RWPE2 (cell line): Measurements from ENCODE around the gene SPRN.

ENCODE experiments used
- ATAC-seq: fragments of 200-7000 bp; cut with Tn5 transposase; 3 replicates; pipeline ENCODE4 v1.9.1; 2021; ENCODE audit warnings: low read depth
- DNase-seq: peaks from one replicate; pipeline ENCODE4 v3.0.0-alpha.2; 2020; ENCODE audit warnings: low spot score
- H3K27ac ChIP-seq: fragments of 450-650 bp; 2 replicates; pipeline ENCODE4 v1.5.1; 2017; ENCODE audit warnings: mild to moderate bottlenecking; ENCODE audit not compliant: poor library complexity, severe bottlenecking
- H3K27me3 ChIP-seq: fragments of 250-450 bp; sonication (Bioruptor Pico); 2 replicates; pipeline ENCODE4 v1.5.1; 2021; ENCODE audit warnings: mild to moderate bottlenecking, moderate library complexity; ENCODE audit not compliant: insufficient read depth, poor library complexity, severe bottlenecking
- H3K36me3 ChIP-seq: fragments of 250-450 bp; sonication (Bioruptor Pico); 2 replicates; pipeline ENCODE4 v1.5.1; 2020; ENCODE audit warnings: low read depth, mild to moderate bottlenecking, moderate library complexity
- H3K4me1 ChIP-seq: fragments of 250-450 bp; sonication (Bioruptor Pico); 2 replicates; pipeline ENCODE4 v1.5.1; 2021; ENCODE audit warnings: mild to moderate bottlenecking, moderate library complexity; ENCODE audit not compliant: insufficient read depth, poor library complexity, severe bottlenecking
- H3K4me3 ChIP-seq: fragments of 250-450 bp; sonication (Bioruptor Pico); 2 replicates; pipeline ENCODE4 v1.5.1; 2021; ENCODE audit warnings: mild to moderate bottlenecking, moderate library complexity; ENCODE audit not compliant: severe bottlenecking
- H3K9me3 ChIP-seq: fragments of 250-450 bp; sonication (Bioruptor Pico); 2 replicates; pipeline ENCODE4 v1.5.1; 2021; ENCODE audit warnings: mild to moderate bottlenecking, moderate library complexity; ENCODE audit not compliant: severe bottlenecking
- TF ChIP-seq, protein P1 (sequence below): fragments of 450-650 bp; IDR thresholded peaks from one replicate; pipeline ENCODE4 v1.5.1; 2017; ENCODE audit warnings: mild to moderate bottlenecking, moderate library complexity; ENCODE audit not compliant: poor library complexity, severe bottlenecking

Gene SPRN

DNA sequence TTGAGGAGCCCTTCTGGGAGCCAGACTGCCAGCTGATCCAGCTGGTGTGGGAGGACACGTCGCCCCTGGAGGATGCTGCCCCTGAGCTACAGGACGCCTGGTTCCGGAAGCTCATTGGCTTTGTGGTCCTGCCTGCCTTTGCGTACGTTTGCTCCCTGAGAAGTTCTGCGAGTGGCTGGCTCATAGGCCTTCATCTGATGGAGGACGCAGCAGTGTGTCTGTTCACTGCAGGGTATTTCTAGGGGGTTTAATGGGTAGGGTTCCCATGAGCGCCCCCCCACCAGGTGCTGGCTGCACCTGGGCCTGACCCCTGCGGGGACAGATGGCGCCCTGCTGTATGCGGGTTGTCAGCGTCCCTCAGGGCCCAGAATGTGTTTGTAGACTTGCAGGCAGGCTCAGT lies 40.4 kb downstream of the SPRN start:
- H3K9me3 ChIP-seq = no peaks in the 10 kb centered on the region
- H3K4me3 ChIP-seq = no peak overlapping the region

DNA sequence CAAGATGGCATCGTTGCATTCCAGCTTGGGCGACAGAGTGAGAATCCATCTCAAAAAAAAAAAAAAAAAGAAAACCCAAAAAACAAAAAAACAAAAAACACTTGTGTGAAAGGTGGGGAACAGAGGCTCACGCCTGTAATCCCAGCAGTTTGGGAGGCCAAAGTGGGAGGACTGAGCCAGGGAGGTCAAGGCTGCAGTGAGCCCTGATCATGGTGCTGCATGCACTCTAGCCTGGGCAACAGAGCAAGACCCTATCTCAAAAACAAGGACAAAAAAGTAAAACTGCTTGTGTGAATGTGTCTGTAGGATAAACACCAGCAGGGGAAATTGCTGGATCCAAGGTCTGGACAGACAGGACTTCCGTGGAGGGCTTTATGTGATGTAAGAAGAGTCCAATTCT lies 40.9 kb downstream of the SPRN start:
- no peak for ATAC-seq
- H3K4me1 ChIP-seq = no peaks in the 10 kb centered on the region

More for the DNA sequence above, 40.4 kb downstream of the SPRN start:
- DNase-seq (no peak), ATAC-seq (no peak)
- Histone ChIP-seq H3K27me3 (no peaks in the 10 kb centered on the region), H3K36me3 (no peaks in the 10 kb centered on the region), H3K27ac (no peak overlapping the region), H3K4me1 (no peaks in the 10 kb centered on the region)
- TF ChIP-seq, protein P1, sequence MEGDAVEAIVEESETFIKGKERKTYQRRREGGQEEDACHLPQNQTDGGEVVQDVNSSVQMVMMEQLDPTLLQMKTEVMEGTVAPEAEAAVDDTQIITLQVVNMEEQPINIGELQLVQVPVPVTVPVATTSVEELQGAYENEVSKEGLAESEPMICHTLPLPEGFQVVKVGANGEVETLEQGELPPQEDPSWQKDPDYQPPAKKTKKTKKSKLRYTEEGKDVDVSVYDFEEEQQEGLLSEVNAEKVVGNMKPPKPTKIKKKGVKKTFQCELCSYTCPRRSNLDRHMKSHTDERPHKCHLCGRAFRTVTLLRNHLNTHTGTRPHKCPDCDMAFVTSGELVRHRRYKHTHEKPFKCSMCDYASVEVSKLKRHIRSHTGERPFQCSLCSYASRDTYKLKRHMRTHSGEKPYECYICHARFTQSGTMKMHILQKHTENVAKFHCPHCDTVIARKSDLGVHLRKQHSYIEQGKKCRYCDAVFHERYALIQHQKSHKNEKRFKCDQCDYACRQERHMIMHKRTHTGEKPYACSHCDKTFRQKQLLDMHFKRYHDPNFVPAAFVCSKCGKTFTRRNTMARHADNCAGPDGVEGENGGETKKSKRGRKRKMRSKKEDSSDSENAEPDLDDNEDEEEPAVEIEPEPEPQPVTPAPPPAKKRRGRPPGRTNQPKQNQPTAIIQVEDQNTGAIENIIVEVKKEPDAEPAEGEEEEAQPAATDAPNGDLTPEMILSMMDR = no peak

DNA sequence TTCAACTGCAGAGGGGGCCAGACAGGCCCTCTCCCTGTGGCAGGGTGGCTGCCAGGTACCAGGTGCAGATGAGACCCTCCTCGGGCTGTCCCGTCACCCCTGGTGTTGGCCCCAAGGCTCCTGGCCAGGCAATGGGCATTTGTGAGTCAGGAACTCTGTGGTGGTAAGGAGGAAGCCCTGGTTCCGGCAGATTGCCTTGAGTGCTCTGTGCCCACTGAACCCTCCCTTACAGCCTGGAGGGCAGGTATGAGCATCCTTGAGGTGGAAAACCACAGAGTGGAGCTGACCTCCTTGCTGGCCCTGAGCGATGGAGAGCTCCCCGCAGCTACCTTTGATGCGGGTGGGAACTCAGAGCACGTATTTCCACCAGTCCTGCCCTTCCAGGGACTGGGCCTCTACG lies 43.4 kb downstream of the SPRN start:
- no peaks in the 10 kb centered on the region for H3K4me1 ChIP-seq
- no peak overlapping the region for H3K4me3 ChIP-seq
- H3K27ac ChIP-seq = no peak overlapping the region
- no peaks in the 10 kb centered on the region for H3K9me3 ChIP-seq
- ATAC-seq (no peak), DNase-seq (no peak)
- TF ChIP-seq, protein P1 = no peak
- no peaks in the 10 kb centered on the region for H3K36me3 ChIP-seq
- H3K27me3 ChIP-seq = no peaks in the 10 kb centered on the region

More for the DNA sequence above, 40.9 kb downstream of the SPRN start:
- TF ChIP-seq, protein P1 = no peak
- H3K27me3 ChIP-seq = no peaks in the 10 kb centered on the region
- no peaks in the 10 kb centered on the region for H3K9me3 ChIP-seq
- no peak overlapping the region for H3K27ac ChIP-seq
- DNase-seq = no peak
- no peak overlapping the region for H3K4me3 ChIP-seq
- no peaks in the 10 kb centered on the region for H3K36me3 ChIP-seq

DNA sequence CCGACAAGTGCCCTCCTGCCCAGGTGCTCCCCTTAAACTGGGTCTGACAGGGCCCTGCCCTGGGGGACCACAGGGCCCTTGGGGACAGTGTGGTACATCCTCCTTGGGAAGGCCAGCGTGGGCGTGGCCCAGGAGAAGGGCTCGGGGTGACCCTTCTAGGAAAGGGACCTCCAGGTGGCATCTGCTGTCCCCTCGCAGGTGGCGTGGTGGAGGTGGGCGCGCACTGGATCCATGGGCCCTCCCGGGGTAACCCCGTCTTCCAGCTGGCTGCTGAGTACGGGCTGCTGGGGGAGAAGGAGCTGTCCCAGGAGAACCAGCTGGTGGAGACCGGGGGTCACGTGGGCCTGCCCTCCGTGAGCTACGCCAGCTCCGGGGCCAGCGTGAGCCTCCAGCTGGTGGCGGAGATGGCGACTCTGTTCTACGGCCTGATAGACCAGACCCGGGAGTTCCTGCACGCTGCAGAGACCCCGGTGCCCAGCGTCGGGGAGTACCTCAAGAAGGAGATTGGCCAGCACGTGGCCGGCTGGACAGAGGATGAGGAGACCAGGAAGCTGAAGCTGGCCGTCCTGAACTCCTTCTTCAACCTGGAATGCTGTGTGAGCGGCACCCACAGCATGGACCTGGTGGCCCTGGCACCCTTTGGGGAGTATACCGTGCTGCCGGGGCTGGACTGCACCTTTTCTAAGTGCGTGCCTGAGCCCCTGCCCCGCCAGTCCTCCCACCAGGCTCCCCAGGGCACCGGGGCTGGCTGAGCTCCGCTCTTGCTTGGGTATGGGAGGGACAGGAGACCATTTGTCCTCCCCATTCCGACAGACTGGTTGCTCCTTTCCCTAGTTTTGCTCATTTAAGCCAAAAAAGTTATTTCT lies 44.4 kb downstream of the SPRN start:
- H3K9me3 ChIP-seq = no peaks in the 10 kb centered on the region
- peak overlapping the region; percentile 68 for H3K4me3 ChIP-seq
- DNase-seq (no peak), ATAC-seq (no peak)
- H3K4me1 ChIP-seq = no peaks in the 10 kb centered on the region
- no peaks in the 10 kb centered on the region for H3K36me3 ChIP-seq
- no peaks in the 10 kb centered on the region for H3K27me3 ChIP-seq
- TF ChIP-seq, protein P1 = no peak
- no peak overlapping the region for H3K27ac ChIP-seq

DNA sequence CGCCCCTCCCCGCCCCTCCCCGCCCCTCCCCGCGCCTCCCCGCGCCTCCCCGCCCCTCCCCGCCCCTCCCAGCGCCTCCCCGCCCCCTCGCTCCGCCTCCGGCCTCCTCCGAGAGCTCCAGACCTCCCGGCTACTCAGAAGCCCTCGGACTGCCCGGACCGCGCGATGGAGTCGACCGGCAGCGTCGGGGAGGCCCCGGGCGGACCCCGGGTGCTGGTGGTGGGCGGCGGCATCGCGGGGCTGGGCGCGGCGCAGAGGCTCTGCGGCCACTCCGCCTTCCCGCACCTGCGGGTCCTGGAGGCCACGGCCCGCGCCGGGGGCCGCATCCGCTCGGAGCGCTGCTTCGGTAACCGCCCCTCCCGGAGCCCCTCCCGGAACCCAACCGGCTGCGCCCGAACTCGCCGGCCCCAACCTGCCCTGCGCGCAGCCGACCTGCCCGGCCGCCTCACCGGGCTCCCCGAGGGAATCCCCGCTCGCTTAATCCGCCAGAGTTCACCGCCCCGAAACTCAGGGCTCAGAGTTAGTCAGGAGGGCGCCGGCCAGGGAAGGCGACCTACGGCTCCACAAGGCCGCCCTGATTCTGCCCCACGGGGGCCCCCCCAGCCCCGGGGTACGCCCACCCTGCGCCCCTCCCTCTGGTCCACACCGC lies 45.1 kb downstream of the SPRN start, which contains the start of gene PAOX:
Gene PAOX, plus strand, starts transcription at position 111 of the 649 bp plus-strand sequence. Its CDS starts 55 bp downstream, at position 166.
- Histone ChIP-seq H3K9me3 (no peaks in the 10 kb centered on the region), H3K36me3 (no peaks in the 10 kb centered on the region), H3K4me1 (peaks cover under 1% of the 10 kb centered on the region), H3K27me3 (no peaks in the 10 kb centered on the region), H3K4me3 (peak within 1 kb of the TSS; percentile 68), H3K27ac (no peak within 1 kb of the TSS)
- TF ChIP-seq, protein P1 = no peak
- DNase-seq (no peak), ATAC-seq (peak; percentile 63)
